ENCODE measurements around the gene AOAH. TPM values are rescaled to one million over a fixed set of nuclear protein-coding genes. Genes with fewer than 3 reads are reported as not detected.

Gene AOAH
- total and polyA plus RNA-seq, 2 of the 13 experiments (the other 11 are each of a cell fraction or from before 2014, with no cell fraction given) = not detected

DNA sequence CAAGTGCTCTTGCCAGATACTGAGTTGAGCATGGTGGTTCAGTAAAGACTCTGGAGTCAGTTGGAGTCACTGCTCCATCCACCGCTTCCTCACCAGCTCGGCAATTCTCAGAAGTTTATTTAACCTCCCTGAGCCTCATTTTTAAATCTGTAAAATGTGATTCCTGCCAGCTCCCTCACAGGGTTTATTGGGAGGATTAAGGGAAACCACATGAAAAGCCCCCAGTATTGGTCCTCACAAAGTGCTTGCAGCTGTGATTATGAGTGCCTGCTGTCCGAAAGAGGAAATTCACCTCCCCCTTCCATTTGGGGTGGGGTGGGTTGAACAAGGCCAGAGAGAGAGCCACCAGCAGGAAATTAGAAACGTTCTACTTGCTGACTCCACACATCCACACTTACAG lies 99.0 kb downstream of the AOAH start:
- CTCF ChIA-PET (ENCODE audit: low intra/inter-chr PET ratio, low total read pairs) = no interaction called here

More for the DNA sequence above, 99.0 kb downstream of the AOAH start:
- 45% methylated on average over 3 of the region's 4 CpGs for WGBS (ENCODE audit: low lambda C conversion rate)
- Histone ChIP-seq H3K4me2 (ENCODE audit: low read depth, low read length) (no peak overlapping the region), H3K4me1 (ENCODE audit: insufficient read depth, low read length) (0 out of 2 replicates have a peak, but pooled peaks cover 5% of the 10 kb centered on the region), H3K4me3 (replicated peaks in 1 of 3; ENCODE audit: insufficient read depth in 1 of 3, low read depth in 2 of 3, low read length in 3 of 3) (no peak overlapping the region), H3K36me3 (replicated peaks in 1 of 2; ENCODE audit: control insufficient read depth in 1 of 2, insufficient read depth in 2 of 2, low read length in 2 of 2) (no peaks in the 10 kb centered on the region), H3K9me3 (ENCODE audit: low read length) (no peaks in the 10 kb centered on the region), H3K27ac (ENCODE audit: extremely low read length, insufficient read depth, low read length) (no peak overlapping the region), H3K27me3 (ENCODE audit: control insufficient read depth in 1 of 2, insufficient read depth in 2 of 2, low read length in 2 of 2) (no peaks in the 10 kb centered on the region; a peak in 2 of 5 replicates), H3K79me2 (ENCODE audit: insufficient read depth, low read length) (no peaks in the 10 kb centered on the region), H4K20me1 (ENCODE audit: insufficient read depth, low read length) (no peaks in the 10 kb centered on the region), H2AFZ (ENCODE audit: low read length) (no peak overlapping the region), H3K9ac (ENCODE audit: insufficient read depth, low read depth, low read length) (no peak overlapping the region)
- POLR2A ChIA-PET = no interaction called here
- in situ Hi-C loops (cut with HindIII; ENCODE audit: extremely low pct_ligation_motif_present, low pct_unique_long_range_greater_than_20kb) = no loop called here
- FAIRE-seq = no peak
- ATAC-seq = no peak
- TF ChIP-seq ARNT (IDR thresholded peaks at IDR 0.05) (no peak), RFXANK (CRISPR knock-in tag; IDR thresholded peaks at IDR 0.05) (no peak), NAIF1 (CRISPR knock-in tag; IDR thresholded peaks at IDR 0.05; ENCODE audit: borderline replicate concordance) (no peak), ZBTB1 (CRISPR knock-in tag; IDR thresholded peaks at IDR 0.05; ENCODE audit: borderline replicate concordance) (no peak), ZNF749 (CRISPR knock-in tag; IDR thresholded peaks at IDR 0.05; ENCODE audit: borderline replicate concordance) (no peak), ZNF607 (CRISPR knock-in tag; IDR thresholded peaks at IDR 0.05; ENCODE audit: borderline replicate concordance) (no peak), KLF11 (CRISPR knock-in tag; IDR thresholded peaks at IDR 0.05) (no peak), ZNF20 (CRISPR knock-in tag; IDR thresholded peaks at IDR 0.05) (no peak), KLF15 (CRISPR knock-in tag; IDR thresholded peaks at IDR 0.05; ENCODE audit: borderline replicate concordance) (no peak), ZNF562 (CRISPR knock-in tag; IDR thresholded peaks at IDR 0.05; ENCODE audit: borderline replicate concordance) (no peak)
- TF ChIP-seq, protein P1, sequence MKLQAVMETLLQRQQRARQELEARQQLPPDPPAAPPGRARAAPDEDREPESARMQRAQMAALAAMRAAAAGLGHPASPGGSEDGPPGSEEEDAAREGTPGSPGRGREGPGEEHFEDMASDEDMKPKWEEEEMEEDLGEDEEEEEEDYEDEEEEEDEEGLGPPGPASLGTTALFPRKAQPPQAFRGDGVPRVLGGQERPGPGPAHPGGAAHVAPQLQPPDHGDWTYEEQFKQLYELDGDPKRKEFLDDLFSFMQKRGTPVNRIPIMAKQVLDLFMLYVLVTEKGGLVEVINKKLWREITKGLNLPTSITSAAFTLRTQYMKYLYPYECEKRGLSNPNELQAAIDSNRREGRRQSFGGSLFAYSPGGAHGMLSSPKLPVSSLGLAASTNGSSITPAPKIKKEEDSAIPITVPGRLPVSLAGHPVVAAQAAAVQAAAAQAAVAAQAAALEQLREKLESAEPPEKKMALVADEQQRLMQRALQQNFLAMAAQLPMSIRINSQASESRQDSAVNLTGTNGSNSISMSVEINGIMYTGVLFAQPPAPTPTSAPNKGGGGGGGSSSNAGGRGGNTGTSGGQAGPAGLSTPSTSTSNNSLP (IDR thresholded peaks at IDR 0.05; ENCODE audit: low read depth, low read length) = no peak
- TF ChIP-seq, protein P2, sequence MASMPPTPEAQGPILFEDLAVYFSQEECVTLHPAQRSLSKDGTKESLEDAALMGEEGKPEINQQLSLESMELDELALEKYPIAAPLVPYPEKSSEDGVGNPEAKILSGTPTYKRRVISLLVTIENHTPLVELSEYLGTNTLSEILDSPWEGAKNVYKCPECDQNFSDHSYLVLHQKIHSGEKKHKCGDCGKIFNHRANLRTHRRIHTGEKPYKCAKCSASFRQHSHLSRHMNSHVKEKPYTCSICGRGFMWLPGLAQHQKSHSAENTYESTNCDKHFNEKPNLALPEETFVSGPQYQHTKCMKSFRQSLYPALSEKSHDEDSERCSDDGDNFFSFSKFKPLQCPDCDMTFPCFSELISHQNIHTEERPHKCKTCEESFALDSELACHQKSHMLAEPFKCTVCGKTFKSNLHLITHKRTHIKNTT (CRISPR knock-in tag; IDR thresholded peaks at IDR 0.05) = no peak
- TF ChIP-seq, protein P3, sequence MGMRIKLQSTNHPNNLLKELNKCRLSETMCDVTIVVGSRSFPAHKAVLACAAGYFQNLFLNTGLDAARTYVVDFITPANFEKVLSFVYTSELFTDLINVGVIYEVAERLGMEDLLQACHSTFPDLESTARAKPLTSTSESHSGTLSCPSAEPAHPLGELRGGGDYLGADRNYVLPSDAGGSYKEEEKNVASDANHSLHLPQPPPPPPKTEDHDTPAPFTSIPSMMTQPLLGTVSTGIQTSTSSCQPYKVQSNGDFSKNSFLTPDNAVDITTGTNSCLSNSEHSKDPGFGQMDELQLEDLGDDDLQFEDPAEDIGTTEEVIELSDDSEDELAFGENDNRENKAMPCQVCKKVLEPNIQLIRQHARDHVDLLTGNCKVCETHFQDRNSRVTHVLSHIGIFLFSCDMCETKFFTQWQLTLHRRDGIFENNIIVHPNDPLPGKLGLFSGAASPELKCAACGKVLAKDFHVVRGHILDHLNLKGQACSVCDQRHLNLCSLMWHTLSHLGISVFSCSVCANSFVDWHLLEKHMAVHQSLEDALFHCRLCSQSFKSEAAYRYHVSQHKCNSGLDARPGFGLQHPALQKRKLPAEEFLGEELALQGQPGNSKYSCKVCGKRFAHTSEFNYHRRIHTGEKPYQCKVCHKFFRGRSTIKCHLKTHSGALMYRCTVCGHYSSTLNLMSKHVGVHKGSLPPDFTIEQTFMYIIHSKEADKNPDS (CRISPR knock-in tag; IDR thresholded peaks at IDR 0.05) = no peak
- no peak for DNase-seq (ENCODE audit: low spot score)
- no TSS peak for BruUV-seq (replicated peaks)
- intact Hi-C loops (cut with micrococcal nuclease; ENCODE audit: unreplicated experiment) = no loop called here

Data from HepG2 (cell line).